ENCODE data around the gene NCKAP5.

The NCKAP5 gene

DNA sequence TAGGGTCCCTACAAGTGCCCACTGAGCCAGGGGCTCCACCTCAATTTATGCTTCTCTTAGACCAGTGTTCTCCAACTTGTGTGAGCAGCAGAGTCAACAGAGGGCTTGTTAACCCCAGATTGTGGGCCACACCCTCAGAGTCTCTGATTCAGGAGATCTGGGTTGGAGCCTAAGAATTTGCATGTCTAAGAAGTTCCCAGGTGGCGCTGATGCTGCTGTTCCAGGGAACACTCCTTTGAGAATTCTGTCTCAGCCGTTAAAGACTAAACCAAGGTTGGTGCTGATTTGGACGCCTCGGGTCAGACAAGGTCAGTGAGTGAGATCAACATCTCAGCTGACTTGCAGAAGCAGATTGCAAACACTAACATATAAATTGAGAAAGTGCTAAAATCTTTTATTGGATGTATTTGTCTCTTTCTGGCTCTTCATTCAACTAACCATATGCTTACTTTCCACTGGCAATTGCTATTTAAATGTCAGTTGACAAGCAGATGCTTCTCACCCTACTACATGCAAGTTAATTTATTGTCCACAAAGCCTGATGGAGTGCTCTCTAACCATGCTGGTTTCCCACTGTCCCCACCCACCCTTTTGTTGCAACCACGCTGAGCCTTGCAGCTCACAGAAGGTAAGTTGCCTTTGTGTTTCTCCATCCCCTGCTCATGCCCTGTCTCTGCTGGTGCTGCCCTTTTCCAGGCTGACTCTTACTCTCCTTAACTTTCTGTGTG is 929.8 kb downstream of the NCKAP5 start:
- DNase-seq = no peak

DNA sequence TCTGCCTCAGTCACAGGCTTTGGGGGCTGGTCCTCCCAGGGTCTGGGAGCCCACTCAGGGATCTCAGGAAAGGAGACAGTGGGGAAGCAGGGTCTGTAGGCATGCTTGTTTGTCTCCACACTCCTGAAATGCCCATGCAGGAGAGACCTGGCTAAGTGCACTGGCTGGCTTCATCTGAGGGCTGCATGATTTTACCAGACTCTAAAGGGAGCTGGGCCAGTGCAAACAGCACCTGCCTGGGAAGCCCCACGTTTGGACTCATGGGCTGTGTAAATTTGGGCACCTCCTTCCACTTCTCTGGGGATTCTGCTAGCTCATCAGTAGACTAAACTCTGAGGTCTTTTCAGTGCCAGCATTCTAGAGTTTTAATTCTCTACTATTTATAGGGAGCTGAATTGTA is 931.9 kb downstream of the NCKAP5 start:
- DNase-seq = no peak

DNA sequence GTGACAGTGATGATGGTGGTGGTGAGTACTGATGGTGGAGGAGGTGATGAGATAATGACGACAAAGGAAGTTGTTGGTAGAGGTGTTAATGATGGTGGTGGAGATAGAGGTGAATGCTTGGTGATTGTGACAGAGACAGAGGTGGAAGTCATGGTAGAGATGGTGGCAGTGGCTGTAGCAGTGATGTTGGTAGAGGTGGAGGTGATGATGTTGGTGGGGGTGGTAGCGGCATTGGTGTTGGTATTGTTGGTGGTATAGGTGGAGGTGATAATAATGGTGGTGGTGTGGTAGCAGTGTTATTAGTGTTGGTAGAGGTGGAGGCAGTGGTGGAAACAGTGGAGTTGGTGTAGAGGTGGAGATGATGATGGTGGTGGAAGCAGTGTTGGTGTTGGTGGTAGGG is 934.6 kb downstream of the NCKAP5 start:
- DNase-seq = no peak

DNA sequence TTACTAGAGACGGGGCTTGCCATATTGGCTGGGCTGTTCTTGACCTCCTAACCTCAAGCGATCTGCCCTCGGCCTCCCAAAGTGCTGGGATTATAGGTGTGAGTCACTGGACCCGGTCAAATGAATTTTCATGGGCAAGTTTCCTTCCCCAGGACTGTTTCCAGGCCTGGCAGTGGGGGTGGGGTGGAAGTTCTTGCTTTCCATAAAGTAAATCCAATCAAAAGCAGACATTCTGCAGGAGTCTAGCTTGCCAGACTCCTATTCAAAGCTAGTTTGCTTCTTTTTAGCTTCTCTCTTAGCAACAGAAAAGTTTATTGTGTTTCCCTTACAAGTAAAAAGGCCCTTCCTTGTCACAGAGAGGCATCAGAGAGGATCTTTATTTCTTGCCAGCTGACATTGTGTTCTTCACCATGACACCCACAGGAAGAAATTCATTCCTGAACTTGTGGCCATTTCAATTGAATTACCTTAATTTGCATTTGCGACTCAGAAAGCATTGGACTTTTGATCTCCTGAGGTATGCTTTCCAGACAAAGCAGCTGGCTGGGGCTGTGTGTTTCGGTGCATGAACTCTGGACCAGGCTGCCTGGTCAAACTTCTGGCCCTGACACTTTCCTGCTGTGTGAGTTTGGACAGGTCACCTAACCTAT is 936.1 kb downstream of the NCKAP5 start:
- DNase-seq = no peak

DNA sequence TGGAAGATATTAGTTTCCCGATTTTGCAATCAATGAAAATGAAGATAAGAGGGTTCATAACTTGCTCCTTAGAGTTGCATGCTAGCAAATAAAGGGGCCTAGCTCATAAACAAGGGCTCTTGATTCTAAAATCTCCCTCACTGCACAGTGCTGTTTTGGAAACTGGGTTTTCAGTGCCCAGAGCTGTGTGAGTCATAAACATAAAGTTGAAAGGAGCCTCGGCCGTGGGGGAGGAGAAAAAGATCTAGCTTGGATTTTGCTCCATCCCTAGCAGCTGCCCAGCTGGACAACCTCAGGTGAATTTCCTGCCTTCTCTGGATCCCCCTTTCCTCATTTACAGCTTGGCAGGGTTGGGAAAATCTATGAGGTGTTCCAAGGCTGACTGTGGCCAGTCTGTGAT is 940.7 kb downstream of the NCKAP5 start:
- DNase-seq = no peak

DNA sequence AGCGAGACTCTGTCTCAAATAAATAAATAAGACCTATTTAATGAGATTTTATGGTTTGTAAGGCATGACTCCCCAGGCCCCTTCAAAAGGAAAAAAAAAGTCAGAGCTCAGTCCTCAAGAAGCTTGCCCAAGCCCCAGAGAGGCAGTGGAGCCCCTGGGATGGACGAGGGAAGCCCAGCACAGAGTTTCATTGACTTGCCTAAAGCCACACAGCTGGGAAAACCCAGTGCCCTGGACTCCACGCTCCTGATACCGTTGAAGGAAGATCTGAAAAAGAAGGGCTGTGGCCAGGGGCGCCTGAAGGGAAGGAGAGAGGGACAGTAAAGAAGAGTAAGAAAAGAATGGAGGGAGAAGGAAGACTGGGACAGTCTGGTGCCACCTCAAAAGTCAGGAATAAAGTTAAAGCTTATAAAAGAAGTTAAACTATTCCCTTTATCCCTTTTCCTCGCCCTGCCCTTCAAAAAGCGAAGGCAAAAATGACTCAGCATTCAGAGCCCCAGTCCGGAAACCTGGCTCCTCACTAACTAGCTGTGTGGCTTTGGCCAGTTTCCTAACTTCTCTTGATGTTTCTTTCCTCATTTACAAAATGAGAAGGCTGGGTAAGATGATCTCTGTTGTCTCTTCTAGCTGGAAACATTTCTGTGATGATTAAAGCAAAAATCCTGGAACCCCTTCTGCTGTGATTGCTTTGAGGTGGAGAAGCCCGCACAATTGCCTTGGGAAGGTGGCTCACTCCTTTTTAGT is 945.0 kb downstream of the NCKAP5 start:
- no peak for DNase-seq

Data from activated CD4-positive, alpha-beta T cell treated with anti-CD3 and anti-CD28 coated beads for 1 hour (primary cell).